ENCODE results near the gene HIF1A. TPM values are rescaled to one million over a fixed set of nuclear protein-coding genes. Genes with fewer than 3 reads are reported as not detected.
A peak's percentile ranks its signal among the peaks of the same experiment; 100 is the strongest.

The HIF1A gene
- total and polyA plus RNA-seq, 2 experiments from 2014 or later = 113 to 242 TPM

DNA sequence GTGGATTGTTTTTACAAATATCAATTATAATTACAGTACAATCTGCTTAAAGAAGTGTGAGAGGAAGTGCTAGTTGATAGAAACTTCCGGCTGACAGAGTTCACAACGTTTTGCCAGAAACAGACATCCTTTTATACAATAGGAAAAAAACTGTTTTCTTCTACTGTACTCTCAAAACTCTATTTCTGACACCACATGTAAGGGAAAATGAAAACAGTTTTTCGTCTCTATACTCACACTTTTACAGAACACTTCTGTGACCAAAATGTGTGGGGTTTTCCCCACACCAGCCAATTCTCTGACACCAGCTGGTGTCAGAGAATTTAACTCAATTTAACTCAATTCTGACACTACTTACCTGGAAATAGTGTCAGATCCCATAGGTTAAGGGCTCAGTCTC lies 24.2 kb upstream of the HIF1A start:
- H3K27me3 Mint-ChIP-seq (ENCODE audit: insufficient read depth, low read depth, poor library complexity) = peaks cover 2% of the 10 kb centered on the region
- Histone ChIP-seq H3K36me3 (ENCODE audit: insufficient read depth) (no peaks in the 10 kb centered on the region), H3F3A (replicated peaks; ENCODE audit: low read depth) (no peaks in the 10 kb centered on the region), H3K4me1 (ENCODE audit: insufficient read depth) (peaks cover 7% of the 10 kb centered on the region; the same call in 1 of the 2 replicates), H3K4me3 (no peak overlapping the region), H2AFZ (peak overlapping the region; percentile 43; the same call in 1 of the 2 replicates), H4K20me1 (replicated peaks; ENCODE audit: insufficient read depth) (no peaks in the 10 kb centered on the region), H3K79me2 (replicated peaks; ENCODE audit: insufficient read depth) (no peaks in the 10 kb centered on the region), H3K4me2 (no peak overlapping the region), H3K27ac (ENCODE audit: low read depth) (no peak overlapping the region), H3K9me2 (ENCODE audit: insufficient read depth) (no peaks in the 10 kb centered on the region), H3K27me3 (ENCODE audit: insufficient read depth) (no peaks in the 10 kb centered on the region)
- H3K27ac Mint-ChIP-seq = no peak overlapping the region
- no peak for DNase-seq (ENCODE audit: low spot score)
- no peaks in the 10 kb centered on the region; the same call in 2 of the 3 replicates for H3K36me3 Mint-ChIP-seq (ENCODE audit: low read depth)
- H3K4me3 Mint-ChIP-seq = no peak overlapping the region
- no peak for ATAC-seq
- peaks cover 12% of the 10 kb centered on the region for H3K4me1 Mint-ChIP-seq
- TF ChIP-seq EZH2phosphoT487 (IDR thresholded peaks at IDR 0.05; ENCODE audit: unreplicated experiment) (no peak), CREB1 (CRISPR knock-in tag; IDR thresholded peaks at IDR 0.05; ENCODE audit: low read depth) (no peak), POLR2AphosphoS5 (IDR thresholded peaks at IDR 0.05; ENCODE audit: low read depth) (no peak), STAT1 (IDR thresholded peaks at IDR 0.05; ENCODE audit: unreplicated experiment) (no peak)
- TF ChIP-seq, protein P1, sequence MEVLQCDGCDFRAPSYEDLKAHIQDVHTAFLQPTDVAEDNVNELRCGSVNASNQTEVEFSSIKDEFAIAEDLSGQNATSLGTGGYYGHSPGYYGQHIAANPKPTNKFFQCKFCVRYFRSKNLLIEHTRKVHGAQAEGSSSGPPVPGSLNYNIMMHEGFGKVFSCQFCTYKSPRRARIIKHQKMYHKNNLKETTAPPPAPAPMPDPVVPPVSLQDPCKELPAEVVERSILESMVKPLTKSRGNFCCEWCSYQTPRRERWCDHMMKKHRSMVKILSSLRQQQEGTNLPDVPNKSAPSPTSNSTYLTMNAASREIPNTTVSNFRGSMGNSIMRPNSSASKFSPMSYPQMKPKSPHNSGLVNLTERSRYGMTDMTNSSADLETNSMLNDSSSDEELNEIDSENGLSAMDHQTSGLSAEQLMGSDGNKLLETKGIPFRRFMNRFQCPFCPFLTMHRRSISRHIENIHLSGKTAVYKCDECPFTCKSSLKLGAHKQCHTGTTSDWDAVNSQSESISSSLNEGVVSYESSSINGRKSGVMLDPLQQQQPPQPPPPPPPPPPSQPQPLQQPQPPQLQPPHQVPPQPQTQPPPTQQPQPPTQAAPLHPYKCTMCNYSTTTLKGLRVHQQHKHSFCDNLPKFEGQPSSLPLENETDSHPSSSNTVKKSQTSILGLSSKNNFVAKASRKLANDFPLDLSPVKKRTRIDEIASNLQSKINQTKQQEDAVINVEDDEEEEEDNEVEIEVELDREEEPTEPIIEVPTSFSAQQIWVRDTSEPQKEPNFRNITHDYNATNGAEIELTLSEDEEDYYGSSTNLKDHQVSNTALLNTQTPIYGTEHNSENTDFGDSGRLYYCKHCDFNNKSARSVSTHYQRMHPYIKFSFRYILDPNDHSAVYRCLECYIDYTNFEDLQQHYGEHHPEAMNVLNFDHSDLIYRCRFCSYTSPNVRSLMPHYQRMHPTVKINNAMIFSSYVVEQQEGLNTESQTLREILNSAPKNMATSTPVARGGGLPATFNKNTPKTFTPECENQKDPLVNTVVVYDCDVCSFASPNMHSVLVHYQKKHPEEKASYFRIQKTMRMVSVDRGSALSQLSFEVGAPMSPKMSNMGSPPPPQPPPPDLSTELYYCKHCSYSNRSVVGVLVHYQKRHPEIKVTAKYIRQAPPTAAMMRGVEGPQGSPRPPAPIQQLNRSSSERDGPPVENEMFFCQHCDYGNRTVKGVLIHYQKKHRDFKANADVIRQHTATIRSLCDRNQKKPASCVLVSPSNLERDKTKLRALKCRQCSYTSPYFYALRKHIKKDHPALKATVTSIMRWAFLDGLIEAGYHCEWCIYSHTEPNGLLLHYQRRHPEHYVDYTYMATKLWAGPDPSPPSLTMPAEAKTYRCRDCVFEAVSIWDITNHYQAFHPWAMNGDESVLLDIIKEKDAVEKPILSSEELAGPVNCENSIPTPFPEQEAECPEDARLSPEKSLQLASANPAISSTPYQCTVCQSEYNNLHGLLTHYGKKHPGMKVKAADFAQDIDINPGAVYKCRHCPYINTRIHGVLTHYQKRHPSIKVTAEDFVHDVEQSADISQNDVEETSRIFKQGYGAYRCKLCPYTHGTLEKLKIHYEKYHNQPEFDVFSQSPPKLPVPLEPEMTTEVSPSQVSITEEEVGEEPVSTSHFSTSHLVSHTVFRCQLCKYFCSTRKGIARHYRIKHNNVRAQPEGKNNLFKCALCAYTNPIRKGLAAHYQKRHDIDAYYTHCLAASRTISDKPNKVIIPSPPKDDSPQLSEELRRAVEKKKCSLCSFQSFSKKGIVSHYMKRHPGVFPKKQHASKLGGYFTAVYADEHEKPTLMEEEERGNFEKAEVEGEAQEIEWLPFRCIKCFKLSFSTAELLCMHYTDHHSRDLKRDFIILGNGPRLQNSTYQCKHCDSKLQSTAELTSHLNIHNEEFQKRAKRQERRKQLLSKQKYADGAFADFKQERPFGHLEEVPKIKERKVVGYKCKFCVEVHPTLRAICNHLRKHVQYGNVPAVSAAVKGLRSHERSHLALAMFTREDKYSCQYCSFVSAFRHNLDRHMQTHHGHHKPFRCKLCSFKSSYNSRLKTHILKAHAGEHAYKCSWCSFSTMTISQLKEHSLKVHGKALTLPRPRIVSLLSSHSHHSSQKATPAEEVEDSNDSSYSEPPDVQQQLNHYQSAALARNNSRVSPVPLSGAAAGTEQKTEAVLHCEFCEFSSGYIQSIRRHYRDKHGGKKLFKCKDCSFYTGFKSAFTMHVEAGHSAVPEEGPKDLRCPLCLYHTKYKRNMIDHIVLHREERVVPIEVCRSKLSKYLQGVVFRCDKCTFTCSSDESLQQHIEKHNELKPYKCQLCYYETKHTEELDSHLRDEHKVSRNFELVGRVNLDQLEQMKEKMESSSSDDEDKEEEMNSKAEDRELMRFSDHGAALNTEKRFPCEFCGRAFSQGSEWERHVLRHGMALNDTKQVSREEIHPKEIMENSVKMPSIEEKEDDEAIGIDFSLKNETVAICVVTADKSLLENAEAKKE (CRISPR knock-in tag; IDR thresholded peaks at IDR 0.05) = no peak
- no peaks in the 10 kb centered on the region for H3K9me3 Mint-ChIP-seq

DNA sequence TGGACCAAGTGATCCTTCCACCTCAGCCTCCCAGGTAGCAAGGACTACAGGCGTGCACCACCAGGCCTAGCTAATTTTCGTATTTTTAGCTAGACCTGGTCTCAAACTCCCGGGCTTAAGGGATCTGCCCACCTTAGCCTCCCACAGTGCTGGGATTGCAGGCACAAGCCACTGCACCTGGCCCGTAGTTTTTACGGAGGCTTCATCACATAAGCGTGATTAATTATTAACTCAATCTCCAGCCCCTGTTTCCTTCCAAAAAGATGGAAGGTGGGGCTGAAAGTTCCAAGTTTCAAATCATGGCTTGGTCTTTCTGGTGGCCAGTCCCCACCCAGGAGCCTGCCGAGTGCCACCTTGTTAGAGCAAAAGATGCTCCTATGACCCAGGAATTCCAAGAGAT lies 22.5 kb upstream of the HIF1A start:
- Histone ChIP-seq H3F3A (replicated peaks; ENCODE audit: low read depth) (no peaks in the 10 kb centered on the region), H3K4me3 (no peak overlapping the region), H3K27ac (ENCODE audit: low read depth) (peak overlapping the region; percentile 53; the same call in 1 of the 2 replicates), H3K4me2 (no peak overlapping the region), H3K4me1 (ENCODE audit: insufficient read depth) (peaks cover 18% of the 10 kb centered on the region), H3K9me2 (ENCODE audit: insufficient read depth) (0 out of 2 replicates have a peak, but pooled peaks cover 3% of the 10 kb centered on the region), H3K79me2 (replicated peaks; ENCODE audit: insufficient read depth) (no peaks in the 10 kb centered on the region), H3K36me3 (ENCODE audit: insufficient read depth) (no peaks in the 10 kb centered on the region), H4K20me1 (replicated peaks; ENCODE audit: insufficient read depth) (no peaks in the 10 kb centered on the region), H2AFZ (peak overlapping the region; percentile 57; the same call in 1 of the 2 replicates), H3K27me3 (ENCODE audit: insufficient read depth) (no peaks in the 10 kb centered on the region)
- Mint-ChIP-seq H3K4me1 (peaks cover 12% of the 10 kb centered on the region), H3K27ac (no peak overlapping the region), H3K27me3 (ENCODE audit: insufficient read depth, low read depth, poor library complexity) (peaks cover 2% of the 10 kb centered on the region), H3K4me3 (no peak overlapping the region), H3K9me3 (no peaks in the 10 kb centered on the region), H3K36me3 (ENCODE audit: low read depth) (no peaks in the 10 kb centered on the region; the same call in 2 of the 3 replicates)
- no peak for DNase-seq (ENCODE audit: low spot score)
- no peak for ATAC-seq
- TF ChIP-seq ZNF331 (CRISPR knock-in tag; IDR thresholded peaks at IDR 0.05; ENCODE audit: low read depth) (no peak), ZNF114 (CRISPR knock-in tag; IDR thresholded peaks at IDR 0.05) (no peak), POLR2AphosphoS5 (IDR thresholded peaks at IDR 0.05; ENCODE audit: low read depth) (no peak), STAT1 (IDR thresholded peaks at IDR 0.05; ENCODE audit: unreplicated experiment) (no peak)
- TF ChIP-seq, protein P2, sequence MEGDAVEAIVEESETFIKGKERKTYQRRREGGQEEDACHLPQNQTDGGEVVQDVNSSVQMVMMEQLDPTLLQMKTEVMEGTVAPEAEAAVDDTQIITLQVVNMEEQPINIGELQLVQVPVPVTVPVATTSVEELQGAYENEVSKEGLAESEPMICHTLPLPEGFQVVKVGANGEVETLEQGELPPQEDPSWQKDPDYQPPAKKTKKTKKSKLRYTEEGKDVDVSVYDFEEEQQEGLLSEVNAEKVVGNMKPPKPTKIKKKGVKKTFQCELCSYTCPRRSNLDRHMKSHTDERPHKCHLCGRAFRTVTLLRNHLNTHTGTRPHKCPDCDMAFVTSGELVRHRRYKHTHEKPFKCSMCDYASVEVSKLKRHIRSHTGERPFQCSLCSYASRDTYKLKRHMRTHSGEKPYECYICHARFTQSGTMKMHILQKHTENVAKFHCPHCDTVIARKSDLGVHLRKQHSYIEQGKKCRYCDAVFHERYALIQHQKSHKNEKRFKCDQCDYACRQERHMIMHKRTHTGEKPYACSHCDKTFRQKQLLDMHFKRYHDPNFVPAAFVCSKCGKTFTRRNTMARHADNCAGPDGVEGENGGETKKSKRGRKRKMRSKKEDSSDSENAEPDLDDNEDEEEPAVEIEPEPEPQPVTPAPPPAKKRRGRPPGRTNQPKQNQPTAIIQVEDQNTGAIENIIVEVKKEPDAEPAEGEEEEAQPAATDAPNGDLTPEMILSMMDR (conservative IDR thresholded peaks at IDR 0.05; ENCODE audit: low read depth in 2 of 2) = no peak
